KMS-11 (cell line): ENCODE data around the gene PRDM15.

Experiments
- H2AFZ ChIP-seq: fragments of 200-600 bp; sonication (generic); 2 replicates; pipeline ENCODE4 v1.6.1; 2016; ENCODE audit warnings: antibody characterized with exemption, mixed run types, low read depth
- H3K27ac ChIP-seq: fragments of 200-600 bp; sonication (generic); 2 replicates; pipeline ENCODE4 v1.6.1; 2016; ENCODE audit warnings: mild to moderate bottlenecking, mixed run types
- H3K27me3 ChIP-seq: fragments of 200-600 bp; sonication (generic); 2 replicates; pipeline ENCODE4 v1.6.1; 2017; ENCODE audit warnings: mild to moderate bottlenecking, low read depth, mixed run types, moderate library complexity; ENCODE audit not compliant: insufficient read depth
- H3K36me3 ChIP-seq: fragments of 200-600 bp; sonication (generic); 2 replicates; pipeline ENCODE4 v1.6.1; 2017; ENCODE audit warnings: mild to moderate bottlenecking, mixed run types; ENCODE audit not compliant: insufficient read depth
- H3K4me1 ChIP-seq: fragments of 200-600 bp; sonication (generic); 2 replicates; pipeline ENCODE4 v1.6.1; 2016; ENCODE audit warnings: mild to moderate bottlenecking, low read depth, mixed run types; ENCODE audit not compliant: poor library complexity, severe bottlenecking
- H3K4me2 ChIP-seq: fragments of 200-600 bp; sonication (generic); 2 replicates; pipeline ENCODE4 v1.7.0; 2016; ENCODE audit warnings: mild to moderate bottlenecking, mixed run types
- H3K4me3 ChIP-seq: fragments of 200-600 bp; sonication (generic); IDR thresholded peaks from 2 replicates; pipeline ENCODE4 v1.6.1; 2017; ENCODE audit warnings: low read depth, low read length, mixed read lengths; ENCODE audit not compliant: insufficient read depth
- H3K79me2 ChIP-seq: fragments of 200-600 bp; sonication (generic); 2 replicates; pipeline ENCODE4 v1.6.1; 2016; ENCODE audit warnings: low read depth, mixed run types; ENCODE audit not compliant: insufficient read depth
- H3K9ac ChIP-seq: fragments of 200-600 bp; sonication (generic); 2 replicates; pipeline ENCODE4 v1.6.1; 2016; ENCODE audit warnings: mild to moderate bottlenecking, mixed run types
- H4K20me1 ChIP-seq: fragments of 200-600 bp; sonication (generic); 2 replicates; pipeline ENCODE4 v1.6.1; 2016; ENCODE audit warnings: mild to moderate bottlenecking, mixed run types; ENCODE audit not compliant: insufficient read depth
- TF ChIP-seq, protein P1 (sequence below): fragments of 200-600 bp; sonication (generic); conservative IDR thresholded peaks from 2 replicates; pipeline ENCODE4 v1.6.1; 2017; ENCODE audit warnings: low read depth, mild to moderate bottlenecking, antibody characterized with exemption, low read length, moderate library complexity, mixed read lengths

Gene PRDM15

GRCh38 chr21:41824466-41825207 is 54.5 kb downstream of the PRDM15 start:
- Histone ChIP-seq H3K9ac (no peak overlapping the region), H2AFZ (no peak overlapping the region), H3K27ac (no peak overlapping the region), H3K4me1 (no peaks in the 10 kb centered on the region), H3K36me3 (no peaks in the 10 kb centered on the region), H4K20me1 (no peaks in the 10 kb centered on the region), H3K27me3 (no peaks in the 10 kb centered on the region), H3K4me3 (no peak overlapping the region), H3K4me2 (no peak overlapping the region), H3K79me2 (no peaks in the 10 kb centered on the region)
- TF ChIP-seq, protein P1, sequence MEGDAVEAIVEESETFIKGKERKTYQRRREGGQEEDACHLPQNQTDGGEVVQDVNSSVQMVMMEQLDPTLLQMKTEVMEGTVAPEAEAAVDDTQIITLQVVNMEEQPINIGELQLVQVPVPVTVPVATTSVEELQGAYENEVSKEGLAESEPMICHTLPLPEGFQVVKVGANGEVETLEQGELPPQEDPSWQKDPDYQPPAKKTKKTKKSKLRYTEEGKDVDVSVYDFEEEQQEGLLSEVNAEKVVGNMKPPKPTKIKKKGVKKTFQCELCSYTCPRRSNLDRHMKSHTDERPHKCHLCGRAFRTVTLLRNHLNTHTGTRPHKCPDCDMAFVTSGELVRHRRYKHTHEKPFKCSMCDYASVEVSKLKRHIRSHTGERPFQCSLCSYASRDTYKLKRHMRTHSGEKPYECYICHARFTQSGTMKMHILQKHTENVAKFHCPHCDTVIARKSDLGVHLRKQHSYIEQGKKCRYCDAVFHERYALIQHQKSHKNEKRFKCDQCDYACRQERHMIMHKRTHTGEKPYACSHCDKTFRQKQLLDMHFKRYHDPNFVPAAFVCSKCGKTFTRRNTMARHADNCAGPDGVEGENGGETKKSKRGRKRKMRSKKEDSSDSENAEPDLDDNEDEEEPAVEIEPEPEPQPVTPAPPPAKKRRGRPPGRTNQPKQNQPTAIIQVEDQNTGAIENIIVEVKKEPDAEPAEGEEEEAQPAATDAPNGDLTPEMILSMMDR: no peak

GRCh38 chr21:41823906-41824305 is 55.2 kb downstream of the PRDM15 start:
- Histone ChIP-seq H3K9ac (no peak overlapping the region), H3K27me3 (no peaks in the 10 kb centered on the region), H3K4me2 (no peak overlapping the region), H3K4me3 (no peak overlapping the region), H3K36me3 (no peaks in the 10 kb centered on the region), H3K79me2 (no peaks in the 10 kb centered on the region), H4K20me1 (no peaks in the 10 kb centered on the region), H3K4me1 (no peaks in the 10 kb centered on the region), H2AFZ (no peak overlapping the region), H3K27ac (no peak overlapping the region)
- TF ChIP-seq, protein P1: no peak

DNA sequence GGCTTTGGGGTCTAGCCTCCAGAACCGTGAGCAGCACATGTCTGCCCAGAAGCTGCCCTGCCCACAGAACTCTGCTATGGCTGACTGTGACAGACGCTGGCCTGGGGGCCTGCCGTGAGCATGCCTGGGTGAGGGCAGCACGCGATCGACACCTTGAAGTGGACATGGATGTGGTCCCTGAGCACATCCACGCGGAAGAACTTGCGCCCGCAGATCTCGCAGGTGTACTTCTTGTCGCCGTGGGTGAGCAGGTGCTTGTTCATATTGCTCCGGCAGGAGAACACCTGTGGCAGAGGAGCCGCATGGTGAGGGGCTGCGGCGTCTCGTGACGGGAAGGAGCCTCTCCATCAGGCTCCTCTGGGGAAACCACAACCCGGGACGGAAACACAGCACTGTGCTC is 56.0 kb downstream of the PRDM15 start:
- H3K4me3 ChIP-seq: no peak overlapping the region
- no peak overlapping the region for H3K4me2 ChIP-seq
- H3K27me3 ChIP-seq: no peaks in the 10 kb centered on the region
- H3K36me3 ChIP-seq: no peaks in the 10 kb centered on the region
- H3K4me1 ChIP-seq: no peaks in the 10 kb centered on the region
- H2AFZ ChIP-seq: no peak overlapping the region
- TF ChIP-seq, protein P1: no peak
- no peak overlapping the region for H3K9ac ChIP-seq
- H3K27ac ChIP-seq: no peak overlapping the region
- H4K20me1 ChIP-seq: no peaks in the 10 kb centered on the region
- H3K79me2 ChIP-seq: no peaks in the 10 kb centered on the region

DNA sequence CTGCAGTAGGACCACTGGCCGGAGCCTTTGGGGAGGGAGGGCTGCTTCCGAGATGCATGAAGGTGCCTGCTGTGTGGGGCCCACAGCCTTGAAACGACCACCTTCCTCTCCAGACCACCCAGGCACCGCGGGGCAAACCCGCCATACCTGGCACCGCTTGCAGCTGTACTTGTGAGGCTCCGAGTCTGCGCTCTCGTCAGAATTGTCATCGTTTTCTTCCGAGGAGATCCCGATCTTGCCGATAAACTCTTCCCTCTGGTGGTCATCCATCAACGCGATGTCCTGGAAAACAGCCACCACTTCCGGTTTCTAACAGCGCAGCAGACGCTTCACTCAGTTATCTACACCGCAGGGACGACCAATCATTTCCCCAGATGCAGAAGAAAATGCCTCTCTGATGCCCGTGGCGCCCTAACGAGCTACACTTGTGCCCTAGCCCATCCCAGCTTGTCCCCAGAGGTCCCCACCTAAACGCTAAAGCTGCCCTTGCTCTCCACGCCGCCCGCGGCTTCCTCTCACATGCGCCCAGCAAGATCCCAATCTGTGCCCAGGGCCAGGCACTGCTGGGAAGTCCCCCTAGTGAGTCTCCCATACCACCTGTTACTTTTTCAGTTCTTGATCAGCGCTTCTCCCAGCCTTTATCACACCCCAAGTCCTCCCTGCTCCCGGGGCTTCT is 57.2 kb downstream of the PRDM15 start:
- H2AFZ ChIP-seq: no peak overlapping the region
- H3K4me2 ChIP-seq: no peak overlapping the region
- no peak overlapping the region for H3K9ac ChIP-seq
- H3K27ac ChIP-seq: no peak overlapping the region
- no peaks in the 10 kb centered on the region for H4K20me1 ChIP-seq
- H3K36me3 ChIP-seq: no peaks in the 10 kb centered on the region
- no peaks in the 10 kb centered on the region for H3K4me1 ChIP-seq
- H3K79me2 ChIP-seq: no peaks in the 10 kb centered on the region
- H3K27me3 ChIP-seq: no peaks in the 10 kb centered on the region
- TF ChIP-seq, protein P1: no peak
- no peak overlapping the region for H3K4me3 ChIP-seq
